ENCODE data around the gene IFNGR2.
"Not testable (repeated sequence)": the region's sequence is repeated elsewhere in the genome, so short reads cannot be mapped to it uniquely, and the experiment has no call there.

IFNGR2 gene, protein sequence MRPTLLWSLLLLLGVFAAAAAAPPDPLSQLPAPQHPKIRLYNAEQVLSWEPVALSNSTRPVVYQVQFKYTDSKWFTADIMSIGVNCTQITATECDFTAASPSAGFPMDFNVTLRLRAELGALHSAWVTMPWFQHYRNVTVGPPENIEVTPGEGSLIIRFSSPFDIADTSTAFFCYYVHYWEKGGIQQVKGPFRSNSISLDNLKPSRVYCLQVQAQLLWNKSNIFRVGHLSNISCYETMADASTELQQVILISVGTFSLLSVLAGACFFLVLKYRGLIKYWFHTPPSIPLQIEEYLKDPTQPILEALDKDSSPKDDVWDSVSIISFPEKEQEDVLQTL

DNA sequence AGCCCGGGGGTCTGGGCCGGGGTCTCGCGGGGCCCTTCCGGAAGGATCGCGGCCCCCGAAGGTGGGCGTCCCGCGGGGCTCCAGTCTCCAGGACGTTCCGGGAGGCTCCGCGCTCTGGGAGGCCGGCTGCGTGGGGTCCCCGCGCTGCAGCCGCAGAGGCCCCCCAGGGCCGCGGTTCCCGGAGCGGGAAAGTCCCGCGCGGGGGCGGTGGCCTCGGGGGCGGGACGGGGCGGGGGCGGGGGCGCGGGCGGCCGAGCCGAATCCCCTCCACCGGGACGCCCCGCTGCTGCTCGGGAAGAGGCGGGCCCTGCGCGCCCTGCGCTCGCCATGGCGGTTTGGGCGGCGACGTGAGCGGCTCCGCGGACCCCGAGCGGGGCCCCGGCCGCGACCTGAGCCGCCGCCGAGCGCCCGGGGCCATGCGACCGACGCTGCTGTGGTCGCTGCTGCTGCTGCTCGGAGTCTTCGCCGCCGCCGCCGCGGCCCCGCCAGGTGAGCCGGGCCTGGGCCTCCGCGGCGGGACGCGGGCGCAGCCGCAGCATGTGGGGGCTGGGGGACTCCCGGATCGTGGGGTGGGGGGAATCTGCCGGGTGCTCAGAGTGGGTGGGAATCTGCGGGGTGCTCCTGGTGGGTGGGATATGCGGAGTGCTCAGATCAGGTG is at the start of gene IFNGR2:
TSS of gene IFNGR2 (plus strand) at position 286 of the 658 bp plus-strand sequence. CDS start at position 417, 131 bp downstream.
- peak in 1 of 4 experiments; percentile 20 for DNase-seq (ENCODE audit: low read depth in 4 of 4, low spot score in 1 of 4)

DNA sequence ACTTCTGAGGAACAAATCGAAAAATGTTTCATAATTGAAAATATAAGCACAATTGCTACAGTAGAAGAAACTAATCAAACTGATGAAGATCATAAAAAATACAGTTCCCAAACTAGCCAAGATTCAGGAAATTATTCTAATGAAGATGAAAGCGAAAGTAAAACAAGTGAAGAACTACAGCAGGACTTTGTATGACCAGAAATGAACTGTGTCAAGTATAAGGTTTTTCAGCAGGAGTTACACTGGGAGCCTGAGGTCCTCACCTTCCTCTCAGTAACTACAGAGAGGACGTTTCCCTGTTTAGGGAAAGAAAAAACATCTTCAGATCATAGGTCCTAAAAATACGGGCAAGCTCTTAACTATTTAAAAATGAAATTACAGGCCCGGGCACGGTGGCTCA is 47.9 kb upstream of the IFNGR2 start:
- DNase-seq (ENCODE audit: low read depth in 4 of 4, low spot score in 1 of 4) = no peak

DNA sequence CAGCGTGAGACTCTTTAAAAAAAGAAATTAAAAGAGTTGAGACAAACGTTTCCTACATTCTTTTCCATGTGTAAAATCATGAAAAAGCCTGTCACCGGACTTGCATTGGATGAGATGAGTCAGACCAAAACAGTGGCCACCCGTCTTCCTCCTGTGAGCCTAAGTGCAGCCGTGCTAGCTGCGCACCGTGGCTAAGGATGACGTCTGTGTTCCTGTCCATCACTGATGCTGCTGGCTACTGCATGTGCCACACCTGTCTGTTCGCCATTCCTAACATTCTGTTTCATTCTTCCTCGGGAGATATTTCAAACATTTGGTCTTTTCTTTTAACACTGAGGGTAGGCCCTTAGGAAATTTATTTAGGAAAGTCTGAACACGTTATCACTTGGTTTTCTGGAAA is 47.2 kb upstream of the IFNGR2 start:
- no peak for DNase-seq (ENCODE audit: low read depth in 4 of 4, low spot score in 1 of 4)

DNA sequence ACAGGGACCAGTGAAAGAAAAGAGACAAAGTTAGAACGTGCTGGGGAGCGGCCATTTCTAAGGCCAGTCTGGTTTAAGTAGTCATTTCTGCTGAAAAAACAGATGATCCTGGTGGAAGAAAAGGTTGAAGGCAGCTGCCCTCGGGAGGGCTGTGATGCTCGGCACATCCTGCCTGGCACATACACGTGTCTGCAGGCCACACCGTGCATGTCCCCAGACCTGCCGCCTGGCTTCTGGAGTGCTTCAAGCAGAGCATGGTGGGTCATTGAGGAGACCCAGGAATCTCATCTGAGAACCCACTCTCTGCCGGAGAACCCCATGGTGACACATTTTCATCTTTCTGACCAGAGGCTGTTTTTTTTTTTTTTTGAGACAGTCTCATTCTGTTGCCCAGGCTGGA is 46.0 kb upstream of the IFNGR2 start:
- no peak for DNase-seq (ENCODE audit: low read depth in 4 of 4, low spot score in 1 of 4)

DNA sequence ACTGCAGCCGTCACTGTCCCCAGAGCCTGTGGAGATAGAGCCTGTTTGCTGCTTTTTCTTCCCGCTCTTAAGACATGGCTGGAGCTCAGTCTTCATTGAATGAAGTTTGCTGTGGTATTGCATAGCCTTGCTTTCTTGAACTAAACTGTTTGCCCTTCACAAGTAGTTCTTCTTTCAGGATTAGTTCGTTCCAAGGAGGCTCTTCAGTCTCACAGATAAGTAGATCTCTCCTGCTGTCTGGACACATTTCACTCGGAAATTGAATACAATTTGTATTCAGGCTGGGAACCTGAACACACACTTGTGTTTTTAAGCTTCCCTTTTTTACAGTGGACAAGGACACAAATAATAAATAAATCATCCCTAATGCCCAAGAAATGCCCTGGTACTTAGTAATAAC is 43.8 kb upstream of the IFNGR2 start:
- no peak for DNase-seq (ENCODE audit: low read depth in 4 of 4, low spot score in 1 of 4)

DNA sequence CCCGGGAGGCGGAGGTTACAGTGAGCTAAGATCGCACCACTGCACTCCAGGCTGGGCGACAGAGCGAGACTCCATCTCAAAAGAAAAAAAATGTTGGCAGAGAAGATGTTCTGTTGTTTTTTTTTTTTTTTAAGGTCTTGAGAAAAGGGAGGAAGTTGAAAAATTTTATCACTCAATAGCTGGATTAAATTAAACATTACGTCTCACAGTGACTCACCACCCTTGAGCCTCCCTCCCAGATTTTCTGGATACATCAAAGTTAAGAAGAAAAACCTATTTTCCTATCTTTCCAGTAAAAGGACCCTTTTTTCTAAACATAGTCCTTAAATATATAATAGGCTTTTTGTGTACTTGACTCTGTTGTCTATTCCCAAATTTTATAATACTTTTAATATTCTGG is 42.9 kb upstream of the IFNGR2 start:
- DNase-seq (ENCODE audit: low read depth in 4 of 4, low spot score in 1 of 4) = no peak

DNA sequence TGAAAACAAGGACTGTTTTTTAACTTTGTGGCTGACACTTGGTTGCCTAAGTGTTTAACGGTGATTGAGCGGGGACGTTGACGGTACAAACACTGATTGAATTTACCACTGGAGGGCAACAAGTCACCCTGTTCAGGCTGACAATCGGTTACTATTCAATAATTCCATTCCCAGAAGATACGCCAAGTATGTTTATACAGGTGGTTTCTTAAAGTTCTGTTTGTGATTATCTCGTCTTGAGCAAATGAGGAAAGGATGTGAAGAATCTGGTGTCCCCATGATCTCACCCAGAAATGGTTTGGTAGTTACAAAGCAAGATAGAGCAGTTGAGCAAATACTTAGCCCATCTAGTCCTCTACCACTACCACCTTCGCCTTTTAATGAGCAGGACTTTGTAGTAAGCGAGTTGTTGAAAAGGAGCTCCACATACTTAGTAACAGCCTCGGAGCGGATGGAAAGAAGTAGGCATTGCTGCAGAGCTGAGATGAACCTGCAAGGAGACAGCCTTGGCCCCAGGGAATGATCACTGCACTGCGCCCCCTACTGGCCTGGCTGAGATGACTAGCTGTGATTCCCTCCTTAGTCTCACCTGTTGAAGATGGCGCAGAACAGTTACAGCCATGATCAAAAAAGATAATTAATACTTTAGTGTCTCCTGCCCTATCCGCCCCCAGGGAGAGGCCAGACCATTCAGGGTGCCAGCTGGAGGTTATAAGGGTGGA is 42.2 kb upstream of the IFNGR2 start:
- DNase-seq (ENCODE audit: low read depth in 4 of 4, low spot score in 1 of 4) = peak; percentile 80 to 93 (median 83)

DNA sequence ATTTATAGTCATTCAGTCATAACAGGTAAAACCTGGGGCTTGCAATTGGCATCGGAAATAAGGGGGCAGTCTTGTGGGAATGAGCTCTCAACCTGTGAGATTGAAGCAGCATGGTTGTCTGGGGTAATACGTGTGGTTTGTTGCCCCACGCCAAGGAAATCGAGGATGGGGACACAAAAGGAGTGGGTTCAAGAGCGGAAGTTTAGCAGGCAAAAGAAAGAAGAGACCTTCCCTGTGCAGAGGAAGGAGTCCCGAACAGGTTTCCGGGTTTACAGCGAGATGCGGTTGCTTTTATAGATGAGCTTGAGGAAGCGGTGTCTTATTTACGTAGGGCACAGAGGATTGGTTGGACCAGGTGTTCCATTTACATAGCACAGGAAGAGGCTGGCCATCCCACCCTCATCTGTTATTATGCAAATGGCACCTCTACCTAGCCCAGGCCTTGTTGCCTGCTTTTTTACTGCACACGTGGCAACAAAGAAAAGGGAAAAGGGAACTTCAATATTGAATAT is 41.1 kb upstream of the IFNGR2 start:
- no peak for DNase-seq (ENCODE audit: low read depth in 4 of 4, low spot score in 1 of 4)

DNA sequence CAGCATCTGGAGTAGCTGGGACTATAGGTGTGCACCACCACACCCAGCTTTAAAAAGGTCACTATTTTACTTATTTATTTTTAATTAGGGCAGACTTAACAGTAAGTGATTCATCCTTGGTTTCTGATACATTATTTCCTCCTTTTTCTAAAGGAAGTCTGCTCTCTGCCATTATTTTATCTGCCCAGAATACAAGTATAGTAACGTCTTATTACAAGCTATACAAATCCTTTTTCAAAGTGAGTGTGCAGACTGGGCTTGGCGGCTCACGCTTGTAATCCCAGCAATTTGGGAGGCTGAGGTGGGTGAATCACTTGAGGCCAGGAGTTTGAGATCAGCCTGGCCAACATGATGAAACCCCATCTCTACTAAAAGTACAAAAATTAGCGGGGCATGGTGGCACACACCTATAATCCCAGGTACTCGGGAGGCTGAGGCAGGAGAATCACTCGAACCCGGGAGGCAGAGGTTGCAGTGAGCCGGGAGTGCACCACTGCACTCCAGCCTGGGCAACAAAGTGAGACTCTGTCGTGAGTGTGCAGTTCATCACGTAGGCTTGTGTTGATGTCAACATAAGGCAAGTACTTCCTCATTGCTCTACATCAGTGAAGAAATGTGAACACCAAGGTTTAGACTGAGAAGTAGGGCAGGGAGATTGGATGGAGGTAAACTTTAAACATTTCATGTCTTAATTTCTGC is 39.2 kb upstream of the IFNGR2 start:
- DNase-seq (ENCODE audit: low read depth in 4 of 4, low spot score in 1 of 4) = not testable (repeated sequence)

DNA sequence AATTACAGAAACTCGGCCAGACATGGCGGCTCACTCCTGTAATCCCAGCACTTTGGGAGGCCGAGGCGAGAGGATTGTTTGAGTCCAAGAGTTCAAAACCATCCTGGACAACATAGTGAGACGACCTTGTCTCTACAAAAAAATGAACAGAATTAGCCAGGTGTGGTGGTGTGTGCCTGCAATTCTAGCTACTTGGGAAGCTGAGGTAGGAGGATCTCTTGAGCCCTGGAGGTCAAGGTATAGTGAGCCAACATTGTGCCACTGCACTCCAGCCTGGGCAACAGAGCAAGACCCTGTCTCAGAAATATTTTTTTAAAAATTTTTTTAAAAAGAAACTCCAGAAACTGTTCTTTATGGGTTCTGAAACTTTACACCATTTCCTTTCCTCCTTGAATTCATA is 38.4 kb upstream of the IFNGR2 start:
- DNase-seq (ENCODE audit: low read depth in 4 of 4, low spot score in 1 of 4) = no peak

DNA sequence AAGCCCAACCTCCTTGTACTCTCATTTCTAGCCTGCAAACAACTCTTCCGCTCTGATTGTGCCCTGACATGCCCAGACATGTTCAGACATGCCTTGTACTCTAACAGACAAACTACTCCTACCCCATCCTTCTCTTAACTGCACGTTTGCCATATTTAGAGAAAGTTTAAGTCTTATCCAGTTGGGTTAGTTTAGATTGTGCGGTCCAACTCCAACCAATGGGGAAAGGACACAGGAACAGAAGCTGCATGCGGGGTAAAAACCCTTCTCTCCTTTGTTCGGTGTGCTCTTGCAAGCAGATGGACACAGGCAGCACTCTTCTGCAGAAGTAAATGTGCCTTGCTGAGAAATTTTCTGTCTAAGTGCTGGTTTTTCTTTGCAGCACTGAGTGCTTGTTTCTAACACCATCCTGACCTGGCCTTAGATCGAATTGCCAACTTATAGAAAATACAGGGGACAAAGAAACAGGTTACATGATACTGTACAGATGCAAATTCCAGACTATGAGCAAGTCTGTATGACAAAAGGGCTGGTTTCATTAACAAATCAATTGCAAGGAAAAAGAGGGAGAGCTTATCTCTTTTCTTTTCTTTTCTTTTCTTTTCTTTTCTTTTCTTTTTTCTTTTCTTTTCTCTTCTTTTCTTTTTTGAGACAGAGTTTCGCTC is 35.8 kb upstream of the IFNGR2 start:
- DNase-seq (ENCODE audit: low read depth in 4 of 4, low spot score in 1 of 4) = no peak

DNA sequence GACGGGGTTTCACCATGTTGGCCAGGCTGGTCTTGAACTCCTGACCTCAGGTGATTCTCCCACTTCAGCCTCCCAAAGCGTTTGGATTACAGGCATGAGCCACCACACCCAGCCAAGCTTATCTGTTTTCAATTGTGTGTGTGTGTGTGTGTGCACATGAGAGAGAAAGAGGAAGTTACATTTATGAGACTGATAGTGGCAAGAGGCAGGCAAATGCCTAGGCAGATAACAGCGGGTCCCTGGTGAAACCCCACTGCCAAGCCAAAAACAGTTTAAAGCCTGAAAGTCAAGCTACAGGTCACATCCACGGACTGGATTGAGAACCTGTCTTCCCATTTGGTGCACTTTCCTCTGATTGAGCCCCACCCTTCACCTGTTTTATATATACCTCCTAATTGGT is 35.1 kb upstream of the IFNGR2 start:
- DNase-seq (ENCODE audit: low read depth in 4 of 4, low spot score in 1 of 4) = no peak

DNA sequence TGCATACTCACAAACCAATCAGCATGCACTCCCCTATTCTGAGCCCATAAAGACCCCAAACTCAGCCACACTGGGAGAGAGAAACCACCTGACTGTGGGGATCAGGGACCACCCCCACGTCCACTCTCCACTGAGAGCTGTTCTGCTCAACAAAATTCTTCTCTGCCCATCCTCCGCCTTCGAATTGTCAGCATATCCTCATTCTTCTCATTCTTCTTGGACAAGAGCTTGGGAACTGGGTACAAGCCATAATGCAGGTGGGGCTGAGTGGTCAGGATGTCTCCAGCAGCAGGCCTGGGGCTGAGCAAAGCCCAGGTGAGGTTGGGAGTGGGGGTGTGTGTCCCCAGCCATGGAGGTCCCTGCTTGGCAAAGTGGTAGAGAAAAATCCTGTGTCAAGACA is 34.6 kb upstream of the IFNGR2 start:
- no peak for DNase-seq (ENCODE audit: low read depth in 4 of 4, low spot score in 1 of 4)

DNA sequence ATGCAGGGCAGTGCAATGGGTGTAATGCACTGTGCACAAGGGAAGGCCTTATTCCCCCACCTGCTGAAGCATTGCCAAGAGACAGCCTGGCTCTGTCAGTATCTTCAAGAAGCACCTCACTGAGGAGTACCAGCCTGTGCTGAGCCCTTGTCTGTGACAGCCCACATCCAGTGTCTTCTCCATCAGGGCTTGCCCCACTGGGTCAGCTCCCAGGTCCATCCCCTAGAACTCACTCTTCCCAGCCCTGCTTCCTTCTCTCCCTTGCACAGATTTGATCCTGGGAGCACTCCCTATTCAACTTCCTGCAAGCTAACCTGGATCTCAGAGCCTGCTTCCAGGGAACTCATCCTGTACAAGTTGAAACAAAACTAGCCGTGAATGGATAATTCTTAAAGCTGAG is 33.6 kb upstream of the IFNGR2 start:
- DNase-seq (ENCODE audit: low read depth in 4 of 4, low spot score in 1 of 4) = no peak

DNA sequence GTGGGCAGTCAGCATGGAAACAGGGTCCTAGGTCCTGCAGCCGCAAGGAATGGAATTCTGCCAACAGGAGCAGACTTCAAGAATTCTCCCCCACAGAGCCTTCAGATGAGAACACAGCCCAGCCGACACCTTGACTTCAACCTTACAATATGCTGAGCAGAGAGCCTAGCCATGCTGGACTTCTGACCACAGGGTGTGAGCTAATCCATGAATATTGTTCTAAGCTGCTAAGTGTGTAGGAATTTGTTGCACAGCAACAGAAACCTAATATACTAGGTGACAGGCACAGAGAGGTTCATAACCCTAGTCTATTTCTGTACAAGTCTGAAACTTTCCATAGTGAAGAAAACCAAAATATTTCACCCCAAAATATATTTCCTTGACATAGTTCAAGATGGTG is 32.9 kb upstream of the IFNGR2 start:
- no peak for DNase-seq (ENCODE audit: low read depth in 4 of 4, low spot score in 1 of 4)

DNA sequence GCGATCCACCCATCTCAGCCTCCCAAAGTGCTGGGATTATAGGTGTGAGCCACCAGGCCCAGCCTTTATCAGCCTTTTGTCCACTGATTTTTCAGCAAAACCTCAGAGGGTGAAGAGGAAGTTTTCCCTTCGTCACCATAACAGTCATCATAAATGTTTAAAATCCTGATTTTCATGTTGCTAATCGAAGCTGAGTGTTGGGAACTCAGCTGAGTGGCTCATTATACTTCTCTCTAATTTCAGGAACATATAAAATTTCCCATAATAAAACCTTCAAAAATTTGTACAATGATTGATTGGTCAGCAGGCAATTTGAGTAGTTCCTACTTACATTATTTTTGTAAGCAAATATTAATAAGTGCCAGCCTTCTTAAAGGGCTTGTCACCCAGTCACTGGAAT is 31.8 kb upstream of the IFNGR2 start:
- no peak for DNase-seq (ENCODE audit: low read depth in 4 of 4, low spot score in 1 of 4)

DNA sequence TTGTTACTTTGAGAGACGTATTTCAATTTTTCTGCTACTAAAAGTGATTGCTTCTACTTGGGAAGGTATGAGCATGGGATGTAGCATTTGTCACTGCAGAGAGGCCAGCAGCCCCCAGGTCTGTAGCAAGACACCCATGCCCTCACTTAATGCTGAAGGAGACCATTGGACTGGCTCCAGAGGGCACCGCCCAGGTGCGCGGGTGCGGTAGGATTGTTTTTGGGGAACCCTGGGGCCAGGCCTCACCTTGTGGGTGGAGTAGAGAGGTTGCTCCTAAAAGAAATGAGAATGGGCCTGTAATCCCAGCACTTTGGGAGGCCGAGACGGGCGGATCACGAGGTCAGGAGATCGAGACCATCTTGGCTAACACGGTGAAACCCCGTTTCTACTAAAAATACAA is 30.6 kb upstream of the IFNGR2 start:
- DNase-seq (ENCODE audit: low read depth in 4 of 4, low spot score in 1 of 4) = no peak

DNA sequence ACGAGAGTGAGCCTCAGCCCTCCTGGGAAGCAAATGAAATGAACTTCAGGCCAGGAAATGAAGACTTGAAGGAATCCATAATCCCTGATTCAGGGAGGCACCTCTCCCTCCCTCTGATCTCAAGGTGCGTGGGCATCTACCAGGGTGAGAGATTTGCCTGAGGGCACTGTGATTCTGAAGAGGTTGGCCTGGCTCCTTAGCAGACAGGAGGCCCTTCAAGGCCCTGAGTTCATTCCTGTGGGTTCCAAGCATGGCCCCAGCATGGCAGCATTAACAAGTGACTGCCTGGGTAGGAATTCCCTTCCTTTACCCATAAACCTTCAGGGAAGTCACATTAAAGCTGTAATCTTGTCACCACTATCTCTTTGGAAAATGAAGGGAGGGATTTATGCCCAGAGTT is 29.8 kb upstream of the IFNGR2 start:
- DNase-seq (ENCODE audit: low read depth in 4 of 4, low spot score in 1 of 4) = no peak

DNA sequence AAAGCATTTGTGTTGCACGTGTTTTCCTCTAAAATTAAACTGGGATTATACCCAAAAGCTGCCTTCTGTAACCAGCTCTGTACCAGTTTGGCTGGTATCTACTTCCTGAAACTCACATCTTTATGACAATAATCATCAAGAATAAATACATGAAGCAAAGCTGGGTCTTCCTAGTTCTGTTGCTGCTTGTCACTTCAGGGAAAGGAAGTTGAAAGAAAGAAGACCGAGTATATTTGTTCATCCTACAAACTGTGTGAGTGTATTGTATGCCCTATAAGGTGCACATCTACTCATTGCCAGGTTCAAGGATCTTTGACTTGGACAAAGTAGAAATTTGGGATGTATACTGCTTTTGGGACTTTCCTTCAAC is 29.1 kb upstream of the IFNGR2 start:
- DNase-seq (ENCODE audit: low read depth in 4 of 4, low spot score in 1 of 4) = no peak

DNA sequence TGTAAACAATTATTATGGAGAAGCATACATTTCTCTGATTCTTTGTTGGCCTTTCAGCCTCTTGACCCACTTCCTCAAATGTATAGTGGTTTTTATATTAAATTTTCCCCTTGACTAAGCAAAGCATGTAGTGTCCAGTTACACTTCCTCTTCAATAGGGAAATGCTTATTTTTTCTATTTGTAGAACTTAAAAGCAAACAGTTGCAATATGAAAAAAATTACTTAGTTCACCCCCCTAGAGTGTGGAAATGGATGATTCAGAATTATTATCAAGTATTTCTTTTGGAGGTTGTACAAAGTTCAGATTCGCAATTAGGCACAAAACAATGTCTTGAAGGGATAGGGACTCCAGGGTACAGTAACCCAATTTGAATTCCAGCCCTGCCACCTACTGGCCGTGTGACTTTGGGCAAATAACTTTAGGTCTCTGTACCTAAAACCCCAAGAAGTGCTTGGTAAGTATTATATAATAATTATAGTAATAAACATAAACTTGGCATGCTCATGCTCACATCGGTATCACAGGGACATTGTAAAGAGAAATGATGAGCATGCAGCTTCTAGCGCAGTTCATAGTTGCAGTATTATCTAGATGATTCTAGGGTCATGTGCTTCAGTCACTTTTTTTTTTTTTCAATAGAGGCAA is 28.6 kb upstream of the IFNGR2 start:
- DNase-seq (ENCODE audit: low read depth in 4 of 4, low spot score in 1 of 4) = no peak

Data from stimulated activated CD4-positive, alpha-beta T cell treated with anti-CD3 and anti-CD28 coated beads, Interleukin-1b, Interleukin-23, amount 100 ng/mL, for 24 hours (primary cell).